HepG2 (cell line): ENCODE measurements around the gene MTA2. TPM values are rescaled to one million over a fixed set of nuclear protein-coding genes. Genes with fewer than 3 reads are reported as not detected.

ENCODE experiments used
- ATAC-seq: fragments of 200-7000 bp; cut with Tn5 transposase; 3 replicates; pipeline ENCODE4 v1.9.1; 2020; ENCODE audit warnings: mild to moderate bottlenecking, moderate library complexity
- BruUV-seq: library from RNA; stranded (reverse); fragments of 400-500 nt; replicated peaks from 2 replicates; lab custom pipeline; 2021; lab: Mats Ljungman, UMichigan
- CTCF ChIA-PET: fragments of 300-600 bp; formaldehyde crosslinking; extraction: SDS; loops from one replicate; lab custom pipeline; 2021; ENCODE audit warnings: low total read pairs, inconsistent platforms, low intra/inter-chr PET ratio; lab: Yijun Ruan, JAX
- POLR2A ChIA-PET: fragments of 350-600 bp; sonication (Branson Sonifier 250); formaldehyde crosslinking; loops from one replicate; lab custom pipeline; 2020; ENCODE audit warnings: antibody characterized with exemption, inconsistent platforms; lab: Yijun Ruan, JAX
- DNase-seq: peaks from one replicate; pipeline ENCODE4 v3.0.0-alpha.2; 2015; ENCODE audit warnings: low spot score
- FAIRE-seq: peaks from 3 replicates; lab custom pipeline; 2011; peaks lifted over from hg19 to GRCh38; lab: Jason Lieb, UNC
- H2AFZ ChIP-seq: one replicate; pipeline ENCODE4 v1.6.1; 2011; ENCODE audit warnings: low read length, inconsistent platforms
- H3K27ac ChIP-seq: fragments of 300-600 bp; 3 replicates; pipeline ENCODE4 v1.8.0; 2011; ENCODE audit warnings: mixed run types, mild to moderate bottlenecking, mixed read lengths, low read length, inconsistent platforms; ENCODE audit not compliant: insufficient read depth; ENCODE audit errors: extremely low read length
- H3K27me3 ChIP-seq, 2 experiments: fragments of 200-600 bp in 1 of 2; 2 replicates in 1 of 2; 3 replicates in 1 of 2; pipeline versions ENCODE4 v1.6.0 to v1.8.0; 2011; ENCODE audit warnings: low read length in 2 of 2, mild to moderate bottlenecking in 2 of 2, moderate library complexity in 2 of 2, inconsistent platforms in 1 of 2; ENCODE audit not compliant: insufficient read depth in 2 of 2, control insufficient read depth in 1 of 2
- H3K36me3 ChIP-seq, 2 experiments: fragments of 200-600 bp in 1 of 2; replicated peaks in 1 of 2; 2 replicates in 1 of 2; 3 replicates in 1 of 2; pipeline versions ENCODE4 v1.5.1 to v1.8.0; 2011; ENCODE audit warnings: low read length in 2 of 2, inconsistent platforms in 1 of 2; ENCODE audit not compliant: insufficient read depth in 2 of 2, control insufficient read depth in 1 of 2
- H3K4me1 ChIP-seq: 2 replicates; pipeline ENCODE4 v1.5.1; 2012; ENCODE audit warnings: low read length, inconsistent platforms; ENCODE audit not compliant: insufficient read depth
- H3K4me2 ChIP-seq: 2 replicates; pipeline ENCODE4 v1.6.0; 2011; ENCODE audit warnings: low read depth, low read length, inconsistent platforms
- H3K4me3 ChIP-seq, 3 experiments: fragments of 200-600 bp in 1 of 3; sonication (generic), shearing (Covaris generic) in 1 of 3; replicated peaks in 1 of 3; 2 replicates each; pipeline ENCODE4 v1.5.1; 2011 to 2016; ENCODE audit warnings: low read length in 3 of 3, inconsistent platforms in 2 of 3, low read depth in 2 of 3, mild to moderate bottlenecking in 2 of 3, control low read depth in 1 of 3, mixed read lengths in 1 of 3; ENCODE audit not compliant: insufficient read depth in 1 of 3
- H3K79me2 ChIP-seq: one replicate; pipeline ENCODE4 v1.6.1; 2011; ENCODE audit warnings: low read length, inconsistent platforms; ENCODE audit not compliant: insufficient read depth
- H3K9ac ChIP-seq: 2 replicates; pipeline ENCODE4 v1.6.0; 2011; ENCODE audit warnings: mild to moderate bottlenecking, low read depth, low read length, inconsistent platforms; ENCODE audit not compliant: insufficient read depth
- H3K9me3 ChIP-seq: 2 replicates; pipeline ENCODE4 v1.5.1; 2012; ENCODE audit warnings: mild to moderate bottlenecking, low read length
- H4K20me1 ChIP-seq: 2 replicates; pipeline ENCODE4 v1.6.0; 2011; ENCODE audit warnings: inconsistent platforms, mild to moderate bottlenecking, low read length, moderate library complexity; ENCODE audit not compliant: insufficient read depth
- AHDC1 ChIP-seq: sonication (generic); formaldehyde crosslinking; IDR thresholded peaks from 2 replicates; pipeline ENCODE4 v1.5.1; 2020; ENCODE audit warnings: mild to moderate bottlenecking, missing genetic modification reagents, borderline replicate concordance
- GMEB1 ChIP-seq: sonication (generic); formaldehyde crosslinking; IDR thresholded peaks from 2 replicates; pipeline ENCODE4 v1.5.1; 2020; ENCODE audit warnings: missing genetic modification reagents, mild to moderate bottlenecking, borderline replicate concordance
- RFX5 ChIP-seq: IDR thresholded peaks from 2 replicates; pipeline ENCODE4 v1.6.1; 2011; ENCODE audit warnings: low read depth, low read length, improper control_type of control experiment
- ZBTB40 ChIP-seq, 2 experiments: fragments of 450-650 bp in 1 of 2; sonication (generic) in 1 of 2; formaldehyde crosslinking in 1 of 2; IDR thresholded peaks; 2 replicates each; pipeline versions ENCODE4 v1.6.1 to v1.8.0; 2016 to 2022; ENCODE audit warnings: antibody characterized with exemption in 1 of 2, mild to moderate bottlenecking in 1 of 2, missing genetic modification reagents in 1 of 2
- WGBS: methylation state at CpG from one replicate; pipeline ENCODE4 v1.1.6; 2017; ENCODE audit warnings: low lambda C conversion rate; 5-methylcytosine and 5-hydroxymethylcytosine counted together
- in situ Hi-C: cut with HindIII; loops from 2 replicates; pipeline ENCODE4 v1.10.0; 2017; ENCODE audit warnings: low pct_unique_long_range_greater_than_20kb; ENCODE audit not compliant: extremely low pct_ligation_motif_present
- intact Hi-C: fragments of 100-400 bp; cut with micrococcal nuclease; formaldehyde crosslinking; loops from one replicate; pipeline ENCODE4 v1.10.0; 2022; ENCODE audit not compliant: unreplicated experiment
- polyA plus RNA-seq, 8 experiments: library from polyadenylated mRNA; depleted of rRNA in 3 of 8; stranded (reverse) in 7 of 8; unstranded in 1 of 8; fragments of >200 nt; fragmentation: Illumina TruSeq in 4 of 8; extraction: Trizol in 4 of 8; gene quantifications; 2 replicates each; pipeline versions ENCODE4 v1.2.1 to v1.2.3, GENCODE V29; 2011 to 2016; ENCODE audit warnings: low read depth in 4 of 8, missing spikeins in 1 of 8, mixed read lengths in 1 of 8; ENCODE audit not compliant: insufficient read depth in 1 of 8
- total RNA-seq, 5 experiments: library from RNA; depleted of rRNA; stranded (reverse); fragments of >200 nt; fragmentation: Illumina TruSeq; extraction: Trizol; gene quantifications; 2 replicates each; pipeline ENCODE4 v1.2.3, GENCODE V29; 2016; ENCODE audit warnings: low read depth in 1 of 5

The MTA2 gene
- total and polyA plus RNA-seq, 2 of the 13 experiments (the other 11 are each of a cell fraction or from before 2014, with no cell fraction given): 14.0 to 70.0 TPM

- Histone ChIP-seq H3K79me2 (peaks cover 2% of the 10 kb centered on the region), H2AFZ (no peak overlapping the region), H3K27me3 (no peaks in the 10 kb centered on the region), H3K9me3 (no peaks in the 10 kb centered on the region), H3K27ac (peak overlapping the region; percentile 44), H3K9ac (no peak overlapping the region), H3K4me1 (peaks cover 85% of the 10 kb centered on the region), H4K20me1 (peaks cover 8% of the 10 kb centered on the region; the same call in 1 of the 2 replicates), H3K36me3 (peaks cover 10 to 30% of the 10 kb centered on the region in 2 experiments), H3K4me3 (no peak overlapping the region), H3K4me2 (no peak overlapping the region)
- ATAC-seq (peak; percentile 1), DNase-seq (no peak), FAIRE-seq (no peak)
- WGBS: 84% methylated on average over 6 of the region's 14 CpGs
- in situ Hi-C loops (loop anchor here (5.0 kb wide), 1 partner anchor 159 kb away; no protein-coding TSS in a partner anchor), intact Hi-C loops (no loop called here)
- no TSS peak for BruUV-seq
- CTCF ChIA-PET: no interaction called here
- POLR2A ChIA-PET: interaction anchor here (0.9 to 2.7 kb wide), 6 partner anchors 8 to 131 kb away, joined by 3 to 18 read pairs (median 6); partner anchors contain the start of genes AHNAK and EEF1G
- TF ChIP-seq GMEB1 (no peak), ZBTB40 (IDR thresholded peaks at IDR 0.05) (no peak), ZBTB40 (CRISPR knock-in tag; IDR thresholded peaks at IDR 0.05) (no peak), AHDC1 (CRISPR knock-in tag) (no peak), RFX5 (peak; percentile 99)
Observed at GRCh38 chr11:62556108-62556874, 45.4 kb downstream of the MTA2 start.
